ENCODE results near the gene ADM.

Gene ADM

GRCh38 chr11:10301656-10302358 is 3.1 kb upstream of the ADM start:
- no peak for TF ChIP-seq CTCF (IDR thresholded peaks at IDR 0.05; ENCODE audit: borderline replicate concordance, insufficient read depth, low read depth, low read length)
- H3K4me3 ChIP-seq (ENCODE audit: low read depth, low read length) = no peak overlapping the region

GRCh38 chr11:10302359-10302743 is 2.5 kb upstream of the ADM start:
- H3K4me3 ChIP-seq (ENCODE audit: low read depth, low read length) = peak overlapping the region; percentile 59
- no peak for TF ChIP-seq CTCF (IDR thresholded peaks at IDR 0.05; ENCODE audit: borderline replicate concordance, insufficient read depth, low read depth, low read length)

GRCh38 chr11:10302744-10303557 is 1.9 kb upstream of the ADM start:
- TF ChIP-seq CTCF (IDR thresholded peaks at IDR 0.05; ENCODE audit: borderline replicate concordance, insufficient read depth, low read depth, low read length) = no peak

GRCh38 chr11:10303558-10304363 is 1.1 kb upstream of the ADM start:
- peak overlapping the region; percentile 59 for H3K4me3 ChIP-seq (ENCODE audit: low read depth, low read length)
- no peak for TF ChIP-seq CTCF (IDR thresholded peaks at IDR 0.05; ENCODE audit: borderline replicate concordance, insufficient read depth, low read depth, low read length)

More at GRCh38 chr11:10302744-10303557, 1.9 kb upstream of the ADM start:
- peak overlapping the region; percentile 59 for H3K4me3 ChIP-seq (ENCODE audit: low read depth, low read length)

- peak overlapping the region; percentile 33 for H3K4me3 ChIP-seq (ENCODE audit: low read depth, low read length)
- no peak for TF ChIP-seq CTCF (IDR thresholded peaks at IDR 0.05; ENCODE audit: borderline replicate concordance, insufficient read depth, low read depth, low read length)
These were observed 540 bp downstream of the ADM start for GRCh38 chr11:10305262-10305963.

GRCh38 chr11:10305964-10306918 is 1.4 kb downstream of the ADM start:
- peak overlapping the region; percentile 30 for H3K4me3 ChIP-seq (ENCODE audit: low read depth, low read length)
- TF ChIP-seq CTCF (IDR thresholded peaks at IDR 0.05; ENCODE audit: borderline replicate concordance, insufficient read depth, low read depth, low read length) = no peak
